GM12878 (cell line): ENCODE results near the gene RIC8B. TPM values are rescaled to one million over a fixed set of nuclear protein-coding genes. Genes with fewer than 3 reads are reported as not detected.

ENCODE experiments used
- ATAC-seq: fragments of 200-7000 bp; cut with Tn5 transposase; 3 replicates; pipeline ENCODE4 v1.9.1; 2020; ENCODE audit warnings: mild to moderate bottlenecking, moderate library complexity
- BruUV-seq: library from RNA; stranded (reverse); fragments of 400-500 nt; replicated peaks from 2 replicates; lab custom pipeline; 2021; lab: Mats Ljungman, UMichigan
- CTCF ChIA-PET: fragments of 300-600 bp; sonication (Branson Sonifier 250); formaldehyde crosslinking; extraction: SDS; loops from one replicate; lab custom pipeline; 2021; ENCODE audit warnings: inconsistent platforms; lab: Yijun Ruan, JAX
- POLR2A ChIA-PET: fragments of 350-600 bp; formaldehyde crosslinking; extraction: SDS; loops from one replicate; lab custom pipeline; 2021; ENCODE audit warnings: inconsistent platforms; lab: Charles Lee
- RAD21 ChIA-PET: fragments of 300-600 bp; sonication (Branson Sonifier 250); formaldehyde crosslinking; loops from one replicate; lab custom pipeline; 2023; ENCODE audit warnings: antibody characterized with exemption; ENCODE audit not compliant: unreplicated experiment; lab: Charles Lee
- SMC1A ChIA-PET: fragments of 300-600 bp; sonication (Branson Sonifier 250); formaldehyde crosslinking; loops from one replicate; lab custom pipeline; 2023; ENCODE audit not compliant: unreplicated experiment, uncharacterized antibody; lab: Charles Lee
- DNase-seq: peaks from one replicate; pipeline ENCODE4 v3.0.0-alpha.2; 2011; ENCODE audit warnings: low read depth, low spot score
- FAIRE-seq: peaks from 3 replicates; lab custom pipeline; 2011; peaks lifted over from hg19 to GRCh38; lab: Jason Lieb, UNC
- H2AFZ ChIP-seq: 2 replicates; pipeline ENCODE4 v1.6.0; 2011; ENCODE audit warnings: low read depth, low read length, control low read depth; ENCODE audit not compliant: control insufficient read depth
- H3K27ac ChIP-seq: 2 replicates; pipeline ENCODE4 v1.5.1; 2011; ENCODE audit warnings: control low read depth; ENCODE audit not compliant: control insufficient read depth, insufficient read depth
- H3K27me3 ChIP-seq, 2 experiments: replicated peaks in 1 of 2; 2 replicates each; pipeline versions ENCODE4 v1.6.0 to v1.6.1; 2011; ENCODE audit warnings: low read length in 1 of 2; ENCODE audit not compliant: control insufficient read depth in 2 of 2, insufficient read depth in 2 of 2
- H3K36me3 ChIP-seq, 2 experiments: 2 replicates each; pipeline ENCODE4 v1.5.1; 2011; ENCODE audit warnings: low read length in 1 of 2; ENCODE audit not compliant: control insufficient read depth in 2 of 2, insufficient read depth in 2 of 2
- H3K4me1 ChIP-seq: 2 replicates; pipeline ENCODE4 v1.6.1; 2011; ENCODE audit warnings: mild to moderate bottlenecking, low read length, moderate library complexity, mixed read lengths; ENCODE audit not compliant: control insufficient read depth, insufficient read depth
- H3K4me2 ChIP-seq: 2 replicates; pipeline ENCODE4 v1.6.0; 2011; ENCODE audit warnings: control low read depth; ENCODE audit not compliant: control insufficient read depth, insufficient read depth
- H3K4me3 ChIP-seq: fragments of 200-600 bp; sonication (generic); 2 replicates; pipeline ENCODE4 v1.5.1; 2016
- H3K79me2 ChIP-seq: 2 replicates; pipeline ENCODE4 v1.6.0; 2011; ENCODE audit warnings: low read length; ENCODE audit not compliant: control insufficient read depth, insufficient read depth
- H3K9ac ChIP-seq: 2 replicates; pipeline ENCODE4 v1.8.0; 2011; ENCODE audit warnings: low read length, control low read depth, mixed read lengths; ENCODE audit not compliant: control insufficient read depth, insufficient read depth
- H3K9me3 ChIP-seq: replicated peaks from 3 replicates; pipeline ENCODE4 v1.5.1; 2011; ENCODE audit warnings: mild to moderate bottlenecking, low read length; ENCODE audit not compliant: control insufficient read depth, insufficient read depth
- H4K20me1 ChIP-seq: 2 replicates; pipeline ENCODE4 v1.6.0; 2011; ENCODE audit not compliant: control insufficient read depth, insufficient read depth
- ATF2 ChIP-seq: IDR thresholded peaks from 2 replicates; pipeline ENCODE4 v1.6.1; 2012; ENCODE audit warnings: low read length, inconsistent platforms
- BHLHE40 ChIP-seq, 2 experiments: fragments of 450-650 bp in 1 of 2; IDR thresholded peaks; 2 replicates each; pipeline ENCODE4 v1.6.1; 2011 to 2017; ENCODE audit warnings: low read depth in 2 of 2, borderline replicate concordance in 1 of 2, improper control_type of control experiment in 1 of 2, low read length in 1 of 2, mild to moderate bottlenecking in 1 of 2
- BMI1 ChIP-seq: fragments of 450-650 bp; IDR thresholded peaks from 2 replicates; pipeline ENCODE4 v1.6.1; 2016; ENCODE audit warnings: mild to moderate bottlenecking, moderate library complexity, borderline replicate concordance
- FOS ChIP-seq: IDR thresholded peaks from 3 replicates; pipeline ENCODE4 v1.6.1; 2011; ENCODE audit warnings: borderline replicate concordance; ENCODE audit not compliant: insufficient read length; ENCODE audit errors: extremely low read depth
- FOXM1 ChIP-seq: IDR thresholded peaks from 2 replicates; pipeline ENCODE4 v1.6.1; 2012; ENCODE audit warnings: low read depth, mild to moderate bottlenecking, inconsistent platforms, low read length, moderate library complexity
- GABPA ChIP-seq: IDR thresholded peaks from 2 replicates; pipeline ENCODE4 v1.6.1; 2014; ENCODE audit warnings: antibody characterized with exemption, low read depth, mild to moderate bottlenecking, inconsistent platforms
- IKZF1 ChIP-seq: fragments of 450-650 bp; conservative IDR thresholded peaks from 2 replicates; pipeline ENCODE4 v1.6.1; 2017; ENCODE audit warnings: antibody characterized with exemption, mild to moderate bottlenecking
- MEF2A ChIP-seq: IDR thresholded peaks from 2 replicates; pipeline ENCODE4 v1.6.1; 2011; ENCODE audit warnings: low read depth, mild to moderate bottlenecking, low read length, moderate library complexity; ENCODE audit not compliant: insufficient read depth
- NFYA ChIP-seq: IDR thresholded peaks from 2 replicates; pipeline ENCODE4 v1.6.1; 2011; ENCODE audit warnings: low read depth, mild to moderate bottlenecking, low read length, improper control_type of control experiment, borderline replicate concordance
- NR2C2 ChIP-seq: IDR thresholded peaks from 2 replicates; pipeline ENCODE4 v1.6.1; 2011; ENCODE audit warnings: borderline replicate concordance, low read depth; ENCODE audit not compliant: control insufficient read depth, insufficient read length
- NR2F1 ChIP-seq: fragments of 450-650 bp; conservative IDR thresholded peaks from 2 replicates; pipeline ENCODE4 v1.6.1; 2017; ENCODE audit warnings: mild to moderate bottlenecking
- POLR2AphosphoS2 ChIP-seq: IDR thresholded peaks from 2 replicates; pipeline ENCODE4 v1.6.1; 2011; ENCODE audit warnings: low read depth, mild to moderate bottlenecking, low read length, improper control_type of control experiment, moderate library complexity
- RAD21 ChIP-seq: IDR thresholded peaks from 2 replicates; pipeline ENCODE4 v1.6.1; 2011; ENCODE audit warnings: mild to moderate bottlenecking, low read depth, low read length, moderate library complexity; ENCODE audit not compliant: insufficient read depth
- RELB ChIP-seq: fragments of 450-650 bp; IDR thresholded peaks from 2 replicates; pipeline ENCODE4 v1.6.1; 2017; ENCODE audit warnings: low read depth, mild to moderate bottlenecking, moderate library complexity
- SKIL ChIP-seq: fragments of 450-650 bp; IDR thresholded peaks from 2 replicates; pipeline ENCODE4 v1.6.1; 2017; ENCODE audit warnings: mild to moderate bottlenecking, low read depth, inconsistent platforms; ENCODE audit not compliant: poor library complexity, severe bottlenecking
- SMAD5 ChIP-seq: IDR thresholded peaks from 2 replicates; pipeline ENCODE4 v1.6.1; 2016; ENCODE audit warnings: antibody characterized with exemption, low read depth
- STAT1 ChIP-seq: fragments of 450-650 bp; conservative IDR thresholded peaks from 2 replicates; pipeline ENCODE4 v1.6.1; 2014; ENCODE audit warnings: antibody characterized with exemption, mild to moderate bottlenecking
- TCF12 ChIP-seq: IDR thresholded peaks from 2 replicates; pipeline ENCODE4 v1.6.1; 2011; ENCODE audit warnings: low read depth, mild to moderate bottlenecking, low read length
- YBX1 ChIP-seq: fragments of 450-650 bp; IDR thresholded peaks from 2 replicates; pipeline ENCODE4 v1.6.1; 2016; ENCODE audit warnings: antibody characterized with exemption
- ZSCAN29 ChIP-seq: fragments of 450-650 bp; IDR thresholded peaks from 2 replicates; pipeline ENCODE4 v1.6.1; 2017; ENCODE audit warnings: mild to moderate bottlenecking, moderate library complexity
- WGBS: methylation state at CpG from one replicate; pipeline ENCODE4 v1.1.6; 2016; ENCODE audit warnings: low lambda C conversion rate; ENCODE audit not compliant: insufficient replicate concordance, insufficient coverage; ENCODE audit errors: missing lambda C conversion rate; 5-methylcytosine and 5-hydroxymethylcytosine counted together
- in situ Hi-C: fragments of 300-500 bp; cut with MboI; formaldehyde crosslinking; loops from 9 replicates; pipeline ENCODE4 v1.14.3; 2018; ENCODE audit warnings: mixed read lengths
- intact Hi-C: fragments of 100-400 bp; cut with micrococcal nuclease; formaldehyde crosslinking; loops from one replicate; pipeline ENCODE4 v1.14.2; 2022; ENCODE audit not compliant: unreplicated experiment
- polyA plus RNA-seq, 11 experiments: library from polyadenylated mRNA; depleted of rRNA in 4 of 11; unstranded in 6 of 11; stranded (reverse) in 5 of 11; fragments of >200 nt; fragmentation: Nextera tagmentation in 4 of 11; fragmentation: Illumina TruSeq in 1 of 11; extraction: Ambion mirVana in 4 of 11; extraction: Trizol in 1 of 11; gene quantifications; 1 replicate in 1 of 11; 2 replicates in 10 of 11; pipeline versions ENCODE4 v1.2.1 to v1.2.3, GENCODE V29; 2011 to 2016; ENCODE audit warnings: inconsistent platforms in 2 of 11, missing spikeins in 2 of 11, low read depth in 1 of 11
- total RNA-seq, 4 experiments: library from RNA; depleted of rRNA in 3 of 4; stranded (reverse); fragments of >200 nt in 3 of 4; fragmentation: Illumina TruSeq in 1 of 4; extraction: Trizol in 1 of 4; gene quantifications; 2 replicates each; pipeline versions ENCODE4 v1.2.1 to v1.2.3, GENCODE V29; 2013 to 2021

The RIC8B gene
- total and polyA plus RNA-seq, 10 of the 15 experiments (the other 5 are each of a cell fraction or from before 2014, with no cell fraction given) = 2.3 to 10.8 (median 6.2) TPM

GRCh38 chr12:106783515-106783914, 9.0 kb downstream of the RIC8B start:
- no peak overlapping the region for H2AFZ ChIP-seq
- H3K4me2 ChIP-seq = no peak overlapping the region; the same call in 1 of the 2 replicates
- no peaks in the 10 kb centered on the region for H3K4me1 ChIP-seq
- 98% methylated on average over 5 of the region's 5 CpGs for WGBS
- DNase-seq (no peak), ATAC-seq (no peak), FAIRE-seq (no peak)
- in situ Hi-C loops = no loop called here
- ChIA-PET RAD21 (no interaction called here), CTCF (no interaction called here), SMC1A (no interaction called here), POLR2A (no interaction called here)
- H3K27ac ChIP-seq = no peak overlapping the region
- TF ChIP-seq FOS (no peak), BHLHE40 (IDR thresholded peaks at IDR 0.05; ENCODE audit: borderline replicate concordance in 1 of 2, low read depth in 2 of 2, low read length in 1 of 2) (no peak), POLR2AphosphoS2 (no peak), MEF2A (no peak), FOXM1 (no peak), NFYA (no peak), SMAD5 (no peak), NR2F1 (no peak), RELB (no peak), IKZF1 (no peak), YBX1 (no peak), TCF12 (no peak), ZSCAN29 (no peak), BMI1 (no peak), RAD21 (no peak), SKIL (no peak), STAT1 (no peak), NR2C2 (no peak), GABPA (no peak), ATF2 (no peak)
- intact Hi-C loops = no loop called here
- H3K9me3 ChIP-seq = peaks cover 4% of the 10 kb centered on the region; the same call in 2 of the 3 replicates
- H3K79me2 ChIP-seq = peaks cover 3% of the 10 kb centered on the region
- H3K27me3 ChIP-seq = no peaks in the 10 kb centered on the region
- H4K20me1 ChIP-seq = no peaks in the 10 kb centered on the region
- BruUV-seq = no TSS peak
- H3K36me3 ChIP-seq = peaks cover 0 to 1% of the 10 kb centered on the region in 2 experiments; a peak in 3 of 4 replicates
- no peak overlapping the region for H3K9ac ChIP-seq
- no peak overlapping the region for H3K4me3 ChIP-seq
